Measurements from ENCODE around the gene KBTBD13. TPM values are rescaled to one million over a fixed set of nuclear protein-coding genes. Genes with fewer than 3 reads are reported as not detected.
"Not testable (repeated sequence)": the region's sequence is repeated elsewhere in the genome, so short reads cannot be mapped to it uniquely, and the experiment has no call there.

The KBTBD13 gene
- total RNA-seq, 1 donor from 2014 or later: not detected

DNA sequence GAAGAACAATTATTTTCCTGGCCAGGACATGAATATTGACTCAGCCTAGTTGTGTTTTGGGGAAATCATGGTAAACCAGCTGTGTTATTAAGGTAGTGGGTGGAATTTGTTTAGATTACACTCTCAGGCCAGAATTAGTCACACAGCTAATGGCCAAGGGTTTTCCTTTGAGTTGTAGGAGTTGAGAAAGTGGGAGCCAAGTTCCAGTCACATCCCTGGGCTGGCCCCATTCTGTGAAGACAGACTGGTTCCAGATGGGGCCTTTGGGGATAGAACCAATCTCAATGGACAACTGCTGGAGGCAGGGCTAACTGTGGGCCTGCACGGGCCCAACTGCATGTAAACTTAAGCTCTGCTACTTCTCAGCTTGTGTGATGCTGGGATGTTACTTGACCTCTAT lies 7.4 kb upstream of the KBTBD13 start:
- peak in 1 of 2 donors; percentile 59 for DNase-seq (ENCODE audit: low read depth in 2 of 2)

DNA sequence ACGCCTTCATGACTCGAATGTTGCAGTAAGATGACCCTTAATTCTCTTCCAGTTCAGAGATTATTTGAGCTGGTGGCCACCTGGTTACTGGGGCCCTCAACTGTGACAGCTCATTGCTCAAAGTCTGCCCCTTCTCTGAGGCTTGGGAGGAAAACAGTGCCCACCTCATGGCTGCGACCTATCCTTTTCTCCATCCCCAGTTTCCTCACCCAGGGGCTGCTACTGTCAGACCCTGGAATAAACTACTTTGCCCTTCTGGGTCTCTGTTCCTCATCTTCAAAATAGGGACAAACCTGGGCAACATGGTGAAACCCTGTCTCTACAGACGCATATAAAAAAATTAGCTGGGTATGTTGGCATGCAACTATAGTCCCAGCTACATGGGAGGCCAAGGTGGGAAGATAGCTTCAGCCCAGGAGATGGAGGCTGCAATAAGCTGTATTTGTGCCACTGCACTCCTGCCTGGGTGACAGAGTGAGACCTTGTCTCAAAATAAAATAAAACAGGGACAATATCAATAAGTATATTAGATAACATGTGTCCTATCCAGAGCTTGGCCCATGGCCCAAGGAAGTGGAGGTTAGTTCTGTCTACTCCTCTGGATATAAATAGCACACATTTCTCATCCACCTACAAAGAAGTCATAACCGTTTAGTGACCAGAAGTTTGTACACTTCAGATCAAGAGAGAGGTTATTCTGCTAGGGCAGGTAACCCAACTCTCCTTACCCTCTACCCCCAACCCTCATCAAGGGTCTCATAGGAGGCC lies 6.6 kb upstream of the KBTBD13 start:
- DNase-seq (ENCODE audit: low read depth in 2 of 2): no peak

DNA sequence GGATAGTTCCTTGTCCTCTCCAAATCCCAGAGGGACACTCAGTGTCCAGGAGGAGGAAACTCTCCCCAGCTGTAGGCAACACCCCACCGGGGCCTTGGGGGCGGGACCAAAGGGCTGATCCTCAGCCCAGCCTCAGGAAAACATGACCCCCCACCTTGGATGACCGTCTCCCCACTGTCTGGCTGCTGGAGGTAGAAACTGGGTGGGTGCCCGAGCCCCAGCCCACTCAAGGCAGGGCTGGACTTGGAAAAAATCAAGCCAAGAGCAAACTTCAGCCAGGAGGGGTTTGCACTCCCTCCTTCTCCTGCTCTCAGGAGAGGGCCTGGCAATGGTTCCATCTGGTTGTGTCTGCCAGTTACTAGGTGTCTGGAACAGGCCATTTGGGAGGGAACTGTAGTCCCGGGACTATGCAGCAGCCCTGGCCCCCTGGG lies 5.2 kb upstream of the KBTBD13 start:
- DNase-seq (ENCODE audit: low read depth in 2 of 2): no peak

DNA sequence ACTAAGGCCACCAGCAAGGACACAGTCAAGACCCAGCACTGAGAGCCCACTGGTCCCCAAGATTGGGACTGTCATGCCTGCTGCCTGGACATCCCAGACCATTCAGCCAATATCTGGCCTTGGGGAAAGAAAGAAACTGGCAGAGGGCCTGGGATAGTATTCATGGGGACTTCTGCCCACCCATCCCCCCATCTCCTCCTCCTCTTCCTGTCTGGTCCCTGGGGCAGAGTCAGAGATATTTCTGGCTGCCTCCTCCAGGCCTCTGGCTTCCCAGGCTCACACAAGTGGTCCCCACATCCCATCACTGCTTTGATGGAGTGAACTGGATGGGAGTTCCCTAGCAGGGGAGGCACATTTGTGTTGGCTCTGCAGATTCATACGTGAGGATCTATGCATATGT lies 4.5 kb upstream of the KBTBD13 start:
- DNase-seq (ENCODE audit: low read depth in 2 of 2): peak in 1 of 2 donors; percentile 20

DNA sequence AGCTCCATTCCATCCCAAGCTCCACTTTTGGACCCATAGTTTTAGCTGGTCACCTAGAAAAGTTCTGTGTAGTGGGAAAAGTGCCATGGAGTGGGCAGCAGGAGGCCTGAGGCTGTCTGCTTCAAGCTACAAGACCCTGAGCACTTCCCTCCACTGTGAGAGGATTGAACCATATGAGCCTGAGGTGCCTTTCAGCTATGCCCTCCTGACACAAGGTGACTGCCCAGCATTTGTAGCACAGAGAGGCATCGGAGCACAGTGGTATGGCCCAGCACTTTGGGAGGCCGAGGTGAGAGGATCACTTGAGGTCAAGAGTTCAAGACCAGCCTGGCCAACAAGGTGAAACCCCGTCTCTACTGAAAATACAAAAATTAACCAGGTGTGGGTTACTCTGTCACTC lies 3.9 kb upstream of the KBTBD13 start:
- DNase-seq (ENCODE audit: low read depth in 2 of 2): no peak

DNA sequence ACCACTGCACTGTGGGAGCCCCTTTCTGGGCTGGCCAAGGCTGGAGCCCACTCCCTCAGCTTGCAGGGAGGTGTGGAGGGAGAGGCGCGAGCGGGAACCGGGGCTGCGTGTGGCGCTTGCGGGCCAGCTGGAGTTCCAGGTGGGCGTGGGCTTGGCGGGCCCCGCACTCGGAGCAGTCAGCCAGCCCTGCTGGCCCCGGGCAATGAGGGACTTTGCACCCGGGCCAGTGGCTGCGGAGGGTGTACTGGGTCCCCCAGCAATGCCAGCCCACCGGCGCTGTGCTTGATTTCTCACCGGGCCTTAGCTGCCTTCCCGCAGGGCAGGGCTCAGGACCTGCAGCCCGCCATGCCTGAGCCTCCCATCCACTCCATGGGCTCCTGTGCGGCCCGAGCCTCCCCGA lies 1.6 kb upstream of the KBTBD13 start:
- not testable (repeated sequence) for DNase-seq (ENCODE audit: low read depth in 2 of 2)

DNA sequence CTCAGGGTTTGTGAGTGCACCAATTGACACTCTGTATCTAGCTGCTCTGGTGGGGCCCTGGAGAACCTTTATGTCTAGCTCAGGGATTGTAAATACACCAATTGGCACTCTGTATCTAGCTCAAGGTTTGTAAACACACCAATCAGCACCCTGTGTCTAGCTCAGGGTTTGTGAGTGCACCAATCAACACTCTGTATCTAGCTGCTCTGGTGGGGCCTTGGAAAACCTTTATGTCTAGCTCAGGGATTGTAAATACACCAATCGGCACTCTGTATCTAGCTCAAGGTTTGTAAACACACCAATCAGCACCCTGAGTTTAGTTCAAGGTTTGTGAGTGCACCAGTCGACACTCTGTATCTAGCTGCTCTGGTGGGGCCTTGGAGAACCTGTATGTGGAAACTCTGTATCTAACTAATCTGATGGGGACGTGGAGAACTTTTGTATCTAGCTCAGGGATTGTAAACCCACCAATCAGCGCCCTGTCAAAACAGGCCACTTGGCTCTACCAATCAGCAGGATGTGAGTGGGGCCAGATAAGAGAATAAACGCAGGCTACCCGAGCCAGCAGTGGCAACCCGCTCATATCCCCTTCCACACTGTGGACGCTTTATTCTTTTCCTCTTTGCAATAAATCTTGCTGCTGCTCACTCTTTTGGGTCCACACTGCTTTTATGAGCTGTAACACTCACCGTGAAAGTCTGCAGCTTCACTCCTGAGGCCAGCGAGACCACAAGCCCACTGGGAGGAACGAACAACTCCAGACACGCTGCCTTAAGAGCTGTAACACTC lies 745 bp upstream of the KBTBD13 start:
- DNase-seq (ENCODE audit: low read depth in 2 of 2): peak in 1 of 2 donors; percentile 36

DNA sequence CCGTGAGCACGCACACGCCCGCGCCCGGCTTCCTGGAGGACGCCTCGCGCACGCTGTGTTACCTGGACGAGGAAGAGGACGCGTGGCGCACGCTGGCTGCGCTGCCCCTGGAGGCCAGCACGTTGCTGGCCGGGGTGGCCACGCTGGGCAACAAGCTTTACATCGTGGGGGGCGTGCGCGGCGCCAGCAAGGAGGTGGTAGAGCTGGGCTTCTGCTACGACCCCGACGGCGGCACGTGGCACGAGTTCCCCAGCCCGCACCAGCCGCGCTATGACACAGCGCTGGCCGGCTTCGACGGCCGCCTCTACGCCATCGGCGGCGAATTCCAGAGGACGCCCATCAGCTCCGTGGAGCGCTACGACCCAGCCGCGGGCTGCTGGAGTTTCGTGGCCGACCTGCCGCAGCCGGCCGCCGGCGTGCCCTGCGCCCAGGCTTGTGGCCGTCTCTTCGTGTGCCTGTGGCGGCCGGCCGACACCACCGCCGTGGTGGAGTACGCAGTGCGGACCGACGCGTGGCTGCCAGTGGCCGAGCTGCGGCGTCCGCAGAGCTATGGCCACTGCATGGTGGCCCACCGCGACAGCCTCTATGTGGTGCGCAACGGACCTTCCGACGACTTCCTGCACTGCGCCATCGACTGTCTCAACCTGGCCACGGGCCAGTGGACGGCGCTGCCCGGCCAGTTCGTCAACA lies 890 bp downstream of the KBTBD13 start:
- DNase-seq (ENCODE audit: low read depth in 2 of 2): no peak

DNA sequence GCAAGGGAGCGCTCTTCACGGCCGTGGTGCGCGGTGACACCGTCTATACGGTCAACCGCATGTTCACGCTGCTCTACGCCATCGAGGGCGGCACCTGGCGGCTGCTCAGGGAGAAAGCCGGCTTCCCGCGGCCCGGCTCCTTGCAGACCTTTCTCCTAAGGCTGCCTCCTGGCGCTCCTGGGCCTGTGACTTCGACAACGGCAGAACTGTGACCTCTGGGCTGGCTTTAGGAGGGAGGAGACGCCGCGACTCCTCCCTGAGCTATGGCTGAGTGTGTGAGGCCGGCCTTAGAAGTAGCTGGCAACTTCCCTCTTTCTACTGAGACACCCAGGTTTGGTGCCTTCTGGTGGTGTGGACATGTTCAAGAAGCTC lies 1.4 kb downstream of the KBTBD13 start:
- DNase-seq (ENCODE audit: low read depth in 2 of 2): peak; percentile 75 to 78

DNA sequence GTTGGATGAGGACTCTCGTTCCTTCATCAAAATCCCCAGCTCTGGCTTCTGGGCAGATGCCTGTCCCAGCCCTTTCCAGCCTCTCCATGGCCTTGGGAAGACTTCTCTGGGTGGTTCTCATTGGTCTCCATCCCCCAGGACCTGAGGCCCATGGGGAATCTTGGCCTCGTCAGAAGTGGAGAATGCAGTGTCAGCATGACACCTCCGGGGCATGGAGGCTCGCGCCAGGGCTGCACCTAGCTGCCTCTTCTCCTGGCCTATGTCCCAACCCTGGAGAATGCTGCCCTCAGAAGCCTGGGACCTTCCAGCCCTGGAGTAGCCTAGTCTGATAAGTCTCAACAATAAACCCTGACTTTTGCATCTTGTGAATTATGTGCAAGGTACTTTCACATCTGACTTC lies 3.0 kb downstream of the KBTBD13 start:
- no peak for DNase-seq (ENCODE audit: low read depth in 2 of 2)

DNA sequence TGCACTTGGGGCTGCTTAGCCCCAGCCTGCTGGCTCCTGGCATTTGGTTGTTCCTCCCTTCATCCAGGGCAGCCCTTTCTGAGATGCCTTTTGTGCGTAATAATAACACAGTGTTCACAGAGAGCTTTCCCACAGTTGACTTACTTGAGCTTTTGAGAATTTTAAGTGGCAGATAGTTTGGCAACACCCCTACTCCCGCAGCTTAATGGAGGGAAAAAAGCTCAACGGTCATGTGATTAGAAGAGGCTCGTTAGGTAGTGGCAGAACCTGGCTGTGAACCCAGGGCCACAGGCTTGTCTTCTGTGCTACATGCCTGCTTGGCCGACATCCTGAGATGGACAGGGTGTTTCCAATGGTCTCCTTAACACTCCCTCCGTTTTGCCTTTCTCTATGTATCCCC lies 4.7 kb downstream of the KBTBD13 start:
- no peak for DNase-seq (ENCODE audit: low read depth in 2 of 2)

DNA sequence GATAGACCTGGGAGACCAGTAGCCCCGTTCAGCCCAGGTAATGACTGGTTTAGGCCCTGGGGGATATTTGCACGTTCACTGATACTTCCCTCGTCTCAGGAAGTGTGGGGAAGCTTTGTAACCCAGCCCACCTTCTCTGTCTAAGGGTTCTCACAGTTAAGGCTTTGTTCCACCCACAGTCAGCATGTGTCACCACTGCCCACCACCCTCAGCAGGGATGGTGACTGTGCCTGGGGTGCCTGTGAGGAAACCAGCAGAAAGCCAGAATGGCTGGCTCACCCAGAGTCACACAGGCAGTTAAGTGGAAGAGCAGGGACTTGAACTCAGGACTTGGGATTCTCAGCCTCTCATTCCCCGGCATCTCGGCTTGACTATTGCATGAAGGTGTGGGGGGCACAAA lies 5.2 kb downstream of the KBTBD13 start:
- no peak for DNase-seq (ENCODE audit: low read depth in 2 of 2)

DNA sequence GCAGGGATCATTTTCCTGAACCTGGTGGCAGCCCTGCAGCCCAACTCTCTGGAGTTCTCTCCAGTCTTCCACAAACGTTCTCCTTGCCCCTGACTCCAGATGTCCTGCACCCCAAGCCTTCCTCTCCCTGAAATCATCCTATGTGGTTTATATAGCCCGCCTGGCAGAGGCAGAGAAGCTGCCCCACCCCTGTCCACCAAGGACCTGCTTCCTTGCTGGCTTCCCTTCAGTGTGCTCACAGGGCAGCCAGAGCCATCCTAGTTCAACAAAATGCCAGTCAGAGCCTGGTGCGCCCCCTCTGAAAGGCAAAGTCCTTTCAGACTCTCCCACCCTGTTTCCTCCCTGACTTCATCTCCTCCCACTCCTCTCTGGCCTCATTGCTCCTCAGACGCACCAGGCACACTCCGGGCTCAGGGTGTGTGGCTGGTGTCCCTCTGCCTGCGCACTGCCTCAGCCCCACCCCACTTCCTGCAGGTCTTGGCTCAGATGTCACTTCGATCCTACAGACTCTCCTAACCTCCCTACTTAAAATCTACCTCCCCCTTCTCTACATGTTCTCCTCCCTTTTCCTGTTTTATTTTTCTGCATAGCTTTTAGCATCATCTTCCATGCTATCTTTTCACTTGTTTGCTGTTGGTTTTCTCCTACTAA lies 5.9 kb downstream of the KBTBD13 start:
- DNase-seq (ENCODE audit: low read depth in 2 of 2): no peak

DNA sequence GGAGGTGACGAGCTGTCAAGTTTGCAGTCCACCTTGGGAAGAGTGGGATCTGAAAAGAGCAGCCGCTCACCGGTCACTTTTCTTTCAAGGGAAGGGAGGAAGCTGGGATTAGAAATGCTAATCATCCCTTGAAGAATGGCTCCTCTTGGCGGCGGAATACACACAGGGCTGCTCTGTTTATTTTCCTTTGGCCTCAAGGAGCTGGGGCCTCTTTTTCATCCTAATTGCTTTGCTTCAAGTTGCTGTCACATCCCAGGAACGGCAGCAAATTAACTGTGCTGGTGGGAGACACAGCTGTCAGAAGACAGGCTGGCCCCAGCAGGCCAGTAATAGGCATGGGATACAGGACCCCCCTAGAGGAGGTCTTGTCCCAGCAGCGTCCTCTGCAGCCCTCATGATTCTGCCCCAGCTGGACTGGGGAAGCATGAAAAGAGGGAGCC lies 6.7 kb downstream of the KBTBD13 start:
- peak in 1 of 2 donors; percentile 30 for DNase-seq (ENCODE audit: low read depth in 2 of 2)

DNA sequence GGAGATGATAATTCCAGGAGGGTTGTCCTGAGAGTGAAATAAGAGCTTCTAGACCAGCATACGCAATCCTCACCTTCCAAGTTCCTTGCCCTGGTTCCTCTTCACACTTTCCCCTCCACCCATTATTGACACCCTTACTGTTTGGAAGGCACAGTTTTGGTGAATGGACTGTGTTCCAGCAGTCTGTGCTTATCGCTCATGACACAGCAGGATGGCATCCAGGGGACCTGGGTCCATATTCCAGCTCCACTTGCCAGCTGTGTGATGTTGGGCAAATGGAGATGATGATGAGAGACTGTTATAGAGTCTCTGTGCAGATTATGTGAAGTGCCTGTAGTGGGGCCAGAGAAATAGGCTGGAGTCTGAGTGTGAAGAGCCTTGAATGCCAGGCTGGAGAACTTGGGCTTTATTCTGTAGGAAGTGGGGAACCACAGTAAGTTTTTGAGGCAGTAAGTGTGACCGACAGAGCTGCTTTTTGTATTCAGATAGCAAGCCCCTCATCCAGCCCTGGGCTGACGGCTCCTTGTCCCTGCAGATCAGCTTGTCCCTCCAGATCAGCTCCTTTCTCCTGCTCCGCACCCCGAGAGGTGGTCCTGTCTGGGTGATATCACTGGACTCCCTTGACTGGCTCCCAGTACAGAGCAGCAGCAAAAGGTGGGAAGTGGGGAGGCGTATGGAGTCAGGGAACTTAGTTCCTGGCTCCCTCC lies 8.1 kb downstream of the KBTBD13 start:
- no peak for DNase-seq (ENCODE audit: low read depth in 2 of 2)

DNA sequence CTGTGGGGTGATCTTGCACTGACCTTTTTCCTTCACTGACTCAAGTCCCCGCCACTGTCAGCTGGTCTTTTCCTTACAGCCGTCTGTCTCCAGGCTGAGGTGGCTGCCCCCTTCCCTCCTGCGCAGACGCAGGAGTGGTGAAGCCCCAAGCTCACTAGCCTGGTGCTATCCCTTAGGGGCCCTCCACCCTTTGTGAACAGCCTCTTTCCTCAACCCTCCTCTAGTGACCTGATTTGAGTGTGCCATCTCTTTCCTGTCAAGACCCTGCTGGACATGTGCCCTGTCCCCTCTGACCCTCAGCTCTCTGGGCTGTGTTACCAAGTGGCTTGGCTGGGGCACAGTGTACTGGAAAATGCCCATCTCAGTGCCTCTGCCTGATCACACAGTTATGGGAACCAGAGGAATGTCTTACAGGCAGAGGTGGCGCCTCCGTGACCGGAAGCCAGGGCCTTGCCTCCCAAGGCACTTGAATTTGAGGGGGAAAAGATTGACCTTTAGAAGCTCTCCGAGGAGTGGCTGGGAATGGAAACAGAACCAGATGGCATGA lies 8.7 kb downstream of the KBTBD13 start:
- no peak for DNase-seq (ENCODE audit: low read depth in 2 of 2)

DNA sequence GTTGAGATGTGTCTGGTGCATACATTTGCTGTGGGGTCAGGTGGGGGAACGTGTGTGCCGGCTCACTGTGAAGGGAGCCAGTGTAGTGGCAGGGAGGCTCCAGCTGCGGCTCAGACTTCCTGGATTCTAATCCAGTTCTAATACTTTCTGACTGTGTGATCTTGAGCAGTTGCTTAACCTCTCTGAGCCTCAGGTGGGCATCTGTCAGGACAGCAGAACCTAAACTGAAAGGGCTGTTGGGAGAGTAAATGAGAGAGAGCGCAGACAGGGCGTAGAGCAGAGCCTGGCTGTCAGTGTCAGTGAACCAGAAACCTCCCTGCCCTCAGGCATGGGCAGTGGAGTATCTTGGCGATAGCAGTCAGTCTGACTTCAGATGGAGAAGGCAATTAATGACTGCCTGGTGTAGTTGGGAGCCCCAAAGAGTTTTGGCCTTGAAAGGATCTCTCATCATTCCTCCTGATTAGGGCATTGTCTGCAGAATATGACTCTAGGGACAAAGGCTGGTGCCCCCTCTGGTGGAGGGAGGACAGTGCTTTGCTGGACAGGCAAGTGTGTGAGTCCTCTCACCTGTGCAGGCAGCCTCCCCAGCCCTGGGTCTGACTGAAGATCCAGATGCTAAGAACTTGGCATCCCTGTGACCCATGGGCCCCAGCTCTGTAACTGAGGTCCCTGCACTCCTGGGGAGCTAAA lies 9.6 kb downstream of the KBTBD13 start:
- peak; percentile 18 to 56 for DNase-seq (ENCODE audit: low read depth in 2 of 2)

DNA sequence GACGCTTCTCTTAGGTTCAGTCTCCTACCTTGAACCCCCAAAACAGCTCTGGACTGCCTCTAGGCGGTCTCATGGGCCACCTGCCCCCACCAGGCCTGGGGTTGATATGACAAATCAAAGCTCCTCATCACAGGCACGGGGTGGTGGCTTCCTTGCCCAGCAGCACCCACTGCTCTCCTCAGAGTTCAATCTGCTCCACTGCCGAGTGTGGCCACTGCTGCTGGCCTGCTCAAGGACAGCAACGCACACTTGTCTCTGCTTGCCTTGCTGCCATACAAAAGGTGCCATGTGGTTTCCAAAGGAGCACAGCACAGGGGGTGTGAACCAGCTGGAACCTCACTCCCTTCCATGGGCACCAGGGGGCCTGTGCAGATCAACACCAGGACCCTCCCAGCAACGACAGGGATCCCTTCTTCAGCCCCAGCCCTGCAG lies 10.2 kb downstream of the KBTBD13 start:
- DNase-seq (ENCODE audit: low read depth in 2 of 2): peak; percentile 20 to 24

DNA sequence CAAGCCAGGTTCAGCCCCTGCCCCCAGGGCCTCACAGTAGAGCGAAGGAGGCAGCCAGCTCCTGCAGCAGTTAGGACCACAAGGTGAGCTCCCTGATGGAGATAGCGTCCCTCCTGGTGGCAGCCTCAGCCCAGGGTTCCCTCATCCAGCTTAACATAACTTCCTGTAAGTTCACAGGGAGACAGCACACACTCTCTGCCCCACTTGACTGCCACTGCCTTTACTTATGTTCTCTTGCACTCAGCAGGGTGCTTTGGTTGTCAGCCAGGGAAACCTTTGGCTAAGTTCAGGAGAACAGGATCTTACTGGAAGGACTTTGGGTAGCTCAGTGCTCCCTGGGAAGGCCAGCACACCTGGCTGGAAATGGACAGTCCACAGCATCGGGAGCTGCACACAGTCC lies 10.9 kb downstream of the KBTBD13 start:
- no peak for DNase-seq (ENCODE audit: low read depth in 2 of 2)
